Mesothelial cell of epicardium (in vitro differentiated cells): ENCODE results near the gene TUBG2. TPM values are rescaled to one million over a fixed set of nuclear protein-coding genes. Genes with fewer than 3 reads are reported as not detected.

Experiments used
- DNase-seq, 2 experiments: peaks; one replicate each; pipeline ENCODE4 v3.0.0; 2021; ENCODE audit warnings: low spot score in 2 of 2; ENCODE audit not compliant: unreplicated experiment in 2 of 2
- H3K27ac Mint-ChIP-seq: 2 replicates; pipeline ENCODE4 v1.8.0; 2021; ENCODE audit warnings: mixed read lengths
- H3K27me3 Mint-ChIP-seq: 2 replicates; pipeline ENCODE4 v1.8.0; 2021; ENCODE audit warnings: low read depth, mixed read lengths
- H3K36me3 Mint-ChIP-seq: 2 replicates; pipeline ENCODE4 v1.8.0; 2021; ENCODE audit warnings: mixed read lengths
- H3K4me1 Mint-ChIP-seq: 2 replicates; pipeline ENCODE4 v1.8.0; 2021; ENCODE audit warnings: mixed read lengths
- H3K4me3 Mint-ChIP-seq: 2 replicates; pipeline ENCODE4 v1.8.0; 2021; ENCODE audit warnings: mild to moderate bottlenecking, moderate library complexity, mixed read lengths
- H3K9me3 Mint-ChIP-seq: 2 replicates; pipeline ENCODE4 v1.8.0; 2021; ENCODE audit warnings: mixed read lengths
- total RNA-seq: library from RNA; stranded (reverse); gene quantifications from 3 replicates; pipeline ENCODE4 v1.2.1, GENCODE V29; 2021
- TF ChIP-seq, protein P1 (sequence below): fragments of 200-600 bp; sonication (generic); IDR thresholded peaks from one replicate; pipeline ENCODE4 v1.5.0; 2021; ENCODE audit warnings: antibody characterized with exemption; ENCODE audit not compliant: unreplicated experiment

Gene TUBG2
- total RNA-seq, 1 donor from 2014 or later = 33.4 TPM

GRCh38 chr17:42697108-42697811, 38.2 kb downstream of the TUBG2 start:
- Mint-ChIP-seq H3K27me3 (no peaks in the 10 kb centered on the region), H3K36me3 (peaks cover 10% of the 10 kb centered on the region), H3K9me3 (no peaks in the 10 kb centered on the region), H3K4me3 (no peak overlapping the region), H3K27ac (no peak overlapping the region), H3K4me1 (peaks cover 8% of the 10 kb centered on the region)
- TF ChIP-seq, protein P1, sequence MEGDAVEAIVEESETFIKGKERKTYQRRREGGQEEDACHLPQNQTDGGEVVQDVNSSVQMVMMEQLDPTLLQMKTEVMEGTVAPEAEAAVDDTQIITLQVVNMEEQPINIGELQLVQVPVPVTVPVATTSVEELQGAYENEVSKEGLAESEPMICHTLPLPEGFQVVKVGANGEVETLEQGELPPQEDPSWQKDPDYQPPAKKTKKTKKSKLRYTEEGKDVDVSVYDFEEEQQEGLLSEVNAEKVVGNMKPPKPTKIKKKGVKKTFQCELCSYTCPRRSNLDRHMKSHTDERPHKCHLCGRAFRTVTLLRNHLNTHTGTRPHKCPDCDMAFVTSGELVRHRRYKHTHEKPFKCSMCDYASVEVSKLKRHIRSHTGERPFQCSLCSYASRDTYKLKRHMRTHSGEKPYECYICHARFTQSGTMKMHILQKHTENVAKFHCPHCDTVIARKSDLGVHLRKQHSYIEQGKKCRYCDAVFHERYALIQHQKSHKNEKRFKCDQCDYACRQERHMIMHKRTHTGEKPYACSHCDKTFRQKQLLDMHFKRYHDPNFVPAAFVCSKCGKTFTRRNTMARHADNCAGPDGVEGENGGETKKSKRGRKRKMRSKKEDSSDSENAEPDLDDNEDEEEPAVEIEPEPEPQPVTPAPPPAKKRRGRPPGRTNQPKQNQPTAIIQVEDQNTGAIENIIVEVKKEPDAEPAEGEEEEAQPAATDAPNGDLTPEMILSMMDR = no peak
- peak in 1 of 2 experiments; percentile 7 for DNase-seq

GRCh38 chr17:42698736-42699414, 39.8 kb downstream of the TUBG2 start:
- Mint-ChIP-seq H3K27me3 (no peaks in the 10 kb centered on the region), H3K36me3 (peaks cover 19% of the 10 kb centered on the region), H3K9me3 (no peaks in the 10 kb centered on the region), H3K4me3 (no peak overlapping the region), H3K27ac (peak overlapping the region; percentile 22), H3K4me1 (peaks cover 8% of the 10 kb centered on the region)
- TF ChIP-seq, protein P1 = no peak
- no peak for DNase-seq

GRCh38 chr17:42699415-42699740, 40.3 kb downstream of the TUBG2 start:
- Mint-ChIP-seq H3K4me1 (peaks cover 8% of the 10 kb centered on the region), H3K36me3 (peaks cover 21% of the 10 kb centered on the region), H3K4me3 (no peak overlapping the region), H3K9me3 (no peaks in the 10 kb centered on the region), H3K27ac (peak overlapping the region; percentile 22), H3K27me3 (no peaks in the 10 kb centered on the region)
- TF ChIP-seq, protein P1 = no peak
- DNase-seq = no peak

GRCh38 chr17:42700586-42701289, 41.7 kb downstream of the TUBG2 start:
- TF ChIP-seq, protein P1 = no peak
- Mint-ChIP-seq H3K9me3 (no peaks in the 10 kb centered on the region), H3K27me3 (no peaks in the 10 kb centered on the region), H3K4me1 (peaks cover 8% of the 10 kb centered on the region), H3K27ac (no peak overlapping the region), H3K4me3 (no peak overlapping the region), H3K36me3 (peaks cover 25% of the 10 kb centered on the region)
- DNase-seq = no peak

GRCh38 chr17:42702446-42702845, 43.4 kb downstream of the TUBG2 start:
- TF ChIP-seq, protein P1 = no peak
- no peak for DNase-seq
- H3K4me1 Mint-ChIP-seq = peaks cover 8% of the 10 kb centered on the region
- H3K27me3 Mint-ChIP-seq = no peaks in the 10 kb centered on the region
- H3K36me3 Mint-ChIP-seq = peaks cover 26% of the 10 kb centered on the region
- no peak overlapping the region for H3K4me3 Mint-ChIP-seq
- no peaks in the 10 kb centered on the region for H3K9me3 Mint-ChIP-seq
- no peak overlapping the region for H3K27ac Mint-ChIP-seq
